ENCODE measurements around the gene PGAP6.
"Not testable (repeated sequence)": the region's sequence is repeated elsewhere in the genome, so short reads cannot be mapped to it uniquely, and the experiment has no call there.

PGAP6 gene

GRCh38 chr16:425082-425718 is 43.4 kb upstream of the PGAP6 start, which contains the start of gene RAB11FIP3:
TSS of gene RAB11FIP3 (plus strand) at chr16:425649. CDS start at chr16:426007, 358 bp downstream.
- peak; percentile 88 for DNase-seq
- Histone ChIP-seq H3K9me2 (replicated peaks; ENCODE audit: insufficient read depth, low read length) (no peaks in the 10 kb centered on the region), H3K9me3 (replicated peaks; ENCODE audit: insufficient read depth, low read length) (no peaks in the 10 kb centered on the region), H3K4me1 (ENCODE audit: low read length) (peaks cover 12% of the 10 kb centered on the region), H3F3A (ENCODE audit: insufficient read depth, low read length) (no peaks in the 10 kb centered on the region), H3K36me3 (replicated peaks; ENCODE audit: insufficient read depth, low read length) (no peaks in the 10 kb centered on the region), H3K27me3 (replicated peaks; ENCODE audit: insufficient read depth, low read length) (peaks cover 15% of the 10 kb centered on the region; the same call in 1 of the 2 replicates), H4K20me1 (ENCODE audit: insufficient read depth, low read length) (no peaks in the 10 kb centered on the region), H3K4me3 (ENCODE audit: low read length) (peak within 1 kb of the TSS; percentile 84), H3K9ac (ENCODE audit: low read length) (peak within 1 kb of the TSS; percentile 46; the same call in 1 of the 2 replicates), H3K27ac (ENCODE audit: low read length) (no peak within 1 kb of the TSS), H3K79me2 (ENCODE audit: low read length) (peaks cover 34% of the 10 kb centered on the region), H3K4me2 (ENCODE audit: low read depth, low read length) (peak within 1 kb of the TSS; percentile 97), H2AFZ (ENCODE audit: low read length) (peak within 1 kb of the TSS; percentile 86)
- TF ChIP-seq CTCF (IDR thresholded peaks at IDR 0.05; ENCODE audit: low read length): peak; percentile 32
- TF ChIP-seq EZH2 (optimal IDR thresholded peaks at IDR 0.05; ENCODE audit: low read depth, low read length): no peak
- no peak for TF ChIP-seq EZH2phosphoT487 (IDR thresholded peaks at IDR 0.05; ENCODE audit: low read length)

GRCh38 chr16:424623-425081 is 42.9 kb upstream of the PGAP6 start:
- Histone ChIP-seq H3K4me2 (ENCODE audit: low read depth, low read length) (peak overlapping the region; percentile 72), H2AFZ (ENCODE audit: low read length) (peak overlapping the region; percentile 86), H3K4me3 (ENCODE audit: low read length) (peak overlapping the region; percentile 84), H3K9me2 (replicated peaks; ENCODE audit: insufficient read depth, low read length) (no peaks in the 10 kb centered on the region), H3K79me2 (ENCODE audit: low read length) (peaks cover 29% of the 10 kb centered on the region), H3F3A (ENCODE audit: insufficient read depth, low read length) (no peaks in the 10 kb centered on the region), H3K4me1 (ENCODE audit: low read length) (peaks cover 12% of the 10 kb centered on the region), H4K20me1 (ENCODE audit: insufficient read depth, low read length) (no peaks in the 10 kb centered on the region), H3K27me3 (replicated peaks; ENCODE audit: insufficient read depth, low read length) (peaks cover 15% of the 10 kb centered on the region; the same call in 1 of the 2 replicates), H3K9ac (ENCODE audit: low read length) (peak overlapping the region; percentile 46; the same call in 1 of the 2 replicates), H3K9me3 (replicated peaks; ENCODE audit: insufficient read depth, low read length) (no peaks in the 10 kb centered on the region), H3K36me3 (replicated peaks; ENCODE audit: insufficient read depth, low read length) (no peaks in the 10 kb centered on the region), H3K27ac (ENCODE audit: low read length) (no peak overlapping the region)
- DNase-seq: no peak
- no peak for TF ChIP-seq CTCF (IDR thresholded peaks at IDR 0.05; ENCODE audit: low read length)
- TF ChIP-seq EZH2phosphoT487 (IDR thresholded peaks at IDR 0.05; ENCODE audit: low read length): no peak
- no peak for TF ChIP-seq EZH2 (optimal IDR thresholded peaks at IDR 0.05; ENCODE audit: low read depth, low read length)

- no peak overlapping the region for H3K27ac ChIP-seq (ENCODE audit: low read length)
- peaks cover 12% of the 10 kb centered on the region for H3K4me1 ChIP-seq (ENCODE audit: low read length)
- no peak for TF ChIP-seq EZH2phosphoT487 (IDR thresholded peaks at IDR 0.05; ENCODE audit: low read length)
- TF ChIP-seq CTCF (IDR thresholded peaks at IDR 0.05; ENCODE audit: low read length): no peak
- TF ChIP-seq EZH2 (optimal IDR thresholded peaks at IDR 0.05; ENCODE audit: low read depth, low read length): no peak
- no peak overlapping the region for H2AFZ ChIP-seq (ENCODE audit: low read length)
- peaks cover 27% of the 10 kb centered on the region for H3K79me2 ChIP-seq (ENCODE audit: low read length)
- H3K36me3 ChIP-seq (replicated peaks; ENCODE audit: insufficient read depth, low read length): no peaks in the 10 kb centered on the region
- H3K9ac ChIP-seq (ENCODE audit: low read length): no peak overlapping the region
- peaks cover 15% of the 10 kb centered on the region; the same call in 1 of the 2 replicates for H3K27me3 ChIP-seq (replicated peaks; ENCODE audit: insufficient read depth, low read length)
- no peaks in the 10 kb centered on the region for H3K9me3 ChIP-seq (replicated peaks; ENCODE audit: insufficient read depth, low read length)
- no peak for DNase-seq
- H3K4me2 ChIP-seq (ENCODE audit: low read depth, low read length): no peak overlapping the region
- H3K4me3 ChIP-seq (ENCODE audit: low read length): no peak overlapping the region
- H3F3A ChIP-seq (ENCODE audit: insufficient read depth, low read length): no peaks in the 10 kb centered on the region
- no peaks in the 10 kb centered on the region for H3K9me2 ChIP-seq (replicated peaks; ENCODE audit: insufficient read depth, low read length)
- H4K20me1 ChIP-seq (ENCODE audit: insufficient read depth, low read length): no peaks in the 10 kb centered on the region
Observed at GRCh38 chr16:424033-424622, 42.4 kb upstream of the PGAP6 start.

GRCh38 chr16:422179-422578 is 40.4 kb upstream of the PGAP6 start:
- H3K9ac ChIP-seq (ENCODE audit: low read length); H3K4me3 ChIP-seq (ENCODE audit: low read length): not testable (repeated sequence)

GRCh38 chr16:415170-415498 is 33.4 kb upstream of the PGAP6 start:
- not testable (repeated sequence) for H3K27ac ChIP-seq (ENCODE audit: low read length); H3K4me1 ChIP-seq (ENCODE audit: low read length); H3K9me3 ChIP-seq (replicated peaks; ENCODE audit: insufficient read depth, low read length); H4K20me1 ChIP-seq (ENCODE audit: insufficient read depth, low read length); H3K4me3 ChIP-seq (ENCODE audit: low read length); H3F3A ChIP-seq (ENCODE audit: insufficient read depth, low read length); H3K27me3 ChIP-seq (replicated peaks; ENCODE audit: insufficient read depth, low read length); H2AFZ ChIP-seq (ENCODE audit: low read length); DNase-seq; H3K9me2 ChIP-seq (replicated peaks; ENCODE audit: insufficient read depth, low read length); H3K4me2 ChIP-seq (ENCODE audit: low read depth, low read length); H3K79me2 ChIP-seq (ENCODE audit: low read length); H3K36me3 ChIP-seq (replicated peaks; ENCODE audit: insufficient read depth, low read length); H3K9ac ChIP-seq (ENCODE audit: low read length)

More at GRCh38 chr16:422179-422578, 40.4 kb upstream of the PGAP6 start:
- H3K27me3 ChIP-seq (replicated peaks; ENCODE audit: insufficient read depth, low read length): peaks cover 15% of the 10 kb centered on the region; the same call in 1 of the 2 replicates
- not testable (repeated sequence) for H3K9me3 ChIP-seq (replicated peaks; ENCODE audit: insufficient read depth, low read length); H3K4me2 ChIP-seq (ENCODE audit: low read depth, low read length); H3F3A ChIP-seq (ENCODE audit: insufficient read depth, low read length); H3K9me2 ChIP-seq (replicated peaks; ENCODE audit: insufficient read depth, low read length); DNase-seq; H4K20me1 ChIP-seq (ENCODE audit: insufficient read depth, low read length); H2AFZ ChIP-seq (ENCODE audit: low read length); H3K27ac ChIP-seq (ENCODE audit: low read length); H3K36me3 ChIP-seq (replicated peaks; ENCODE audit: insufficient read depth, low read length); H3K4me1 ChIP-seq (ENCODE audit: low read length)
- H3K79me2 ChIP-seq (ENCODE audit: low read length): peaks cover 10% of the 10 kb centered on the region

Data from MM.1S (cell line).